ENCODE data around the gene ACTL7B. TPM values are rescaled to one million over a fixed set of nuclear protein-coding genes. Genes with fewer than 3 reads are reported as not detected.
A peak's percentile ranks its signal among the peaks of the same experiment; 100 is the strongest.

Gene ACTL7B
- total and polyA plus RNA-seq, 2 of the 4 experiments (the other 2 are of a cell fraction) = not detected

DNA sequence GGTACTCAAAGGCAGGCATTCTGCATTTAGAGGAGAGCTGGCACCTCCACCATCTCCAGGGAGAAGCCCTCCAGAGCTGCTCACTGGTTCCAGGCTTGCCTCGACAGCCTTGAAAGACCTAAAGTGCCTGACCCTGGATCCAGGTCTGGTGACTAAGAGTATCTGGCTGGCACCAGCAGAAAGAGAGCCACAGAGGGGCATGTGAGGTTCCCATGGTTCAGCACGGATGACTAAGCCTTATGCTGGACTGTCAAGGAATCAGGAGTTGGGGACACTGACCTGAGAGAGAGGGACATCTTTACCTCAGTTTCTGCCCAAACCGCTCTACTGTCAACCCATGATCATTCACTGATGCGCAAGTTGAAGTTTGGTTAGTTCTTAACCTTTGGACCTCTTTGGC is 9.3 kb upstream of the ACTL7B start:
- Histone ChIP-seq H3K4ac (ENCODE audit: low read depth, low read length) (no peak overlapping the region), H3K36me3 (ENCODE audit: control insufficient read depth, insufficient read depth, low read length) (peaks cover 2% of the 10 kb centered on the region; the same call in 1 of the 2 replicates), H4K91ac (ENCODE audit: insufficient read depth, low read depth, low read length) (no peak overlapping the region), H2BK5ac (ENCODE audit: low read depth, low read length, poor library complexity, severe bottlenecking) (no peak overlapping the region), H3K79me1 (ENCODE audit: low read depth in 1 of 2, low read length in 2 of 2) (no peaks in the 10 kb centered on the region), H4K5ac (ENCODE audit: low read depth, low read length) (no peak overlapping the region), H3K27me3 (ENCODE audit: control insufficient read depth, insufficient read depth, low read length) (no peaks in the 10 kb centered on the region), H3K27ac (ENCODE audit: insufficient read depth, low read length) (no peak overlapping the region), H2AK5ac (ENCODE audit: low read depth, low read length) (no peak overlapping the region), H3K18ac (ENCODE audit: low read depth, low read length) (no peak overlapping the region), H3K56ac (ENCODE audit: extremely low read depth, insufficient read depth, low read length) (no peak overlapping the region), H2BK20ac (ENCODE audit: low read depth, low read length) (no peak overlapping the region), H4K8ac (ENCODE audit: low read depth in 2 of 2, low read length in 2 of 2) (no peak overlapping the region), H3K9me1 (ENCODE audit: insufficient read depth, low read length) (peaks cover 6% of the 10 kb centered on the region; the same call in 1 of the 2 replicates), H2AFZ (replicated peaks; ENCODE audit: low read length, poor library complexity) (no peak overlapping the region), H2BK15ac (ENCODE audit: low read depth, low read length) (no peak overlapping the region), H3K23ac (ENCODE audit: low read depth, low read length) (no peak overlapping the region), H3K9me3 (ENCODE audit: control insufficient read depth, insufficient read depth, low read length) (no peaks in the 10 kb centered on the region), H3K4me3 (ENCODE audit: insufficient read depth, low read depth, low read length) (no peak overlapping the region), H2BK120ac (ENCODE audit: low read depth, low read length) (no peak overlapping the region), H3K4me2 (ENCODE audit: low read depth, low read length) (no peak overlapping the region), H2AK9ac (replicated peaks; ENCODE audit: low read depth, low read length, poor library complexity) (peak overlapping the region; percentile 62), H3K9ac (ENCODE audit: low read depth, low read length) (no peak overlapping the region), H3K4me1 (ENCODE audit: control insufficient read depth, insufficient read depth, low read length) (peaks cover 5% of the 10 kb centered on the region; the same call in 1 of the 2 replicates), H3K14ac (replicated peaks; ENCODE audit: low read depth, low read length) (no peak overlapping the region), H4K20me1 (ENCODE audit: insufficient read depth, low read length) (no peaks in the 10 kb centered on the region)
- intact Hi-C loops (cut with micrococcal nuclease) = loop anchor here (2.0 kb wide), 1 partner anchor 20 kb away; no protein-coding TSS in a partner anchor
- in situ Hi-C loops (cut with MboI; ENCODE audit: low sequenced_read_pairs) = no loop called here
- BruUV-seq (replicated peaks) = no TSS peak
- ChIA-PET POLR2A (ENCODE audit: unreplicated experiment) (no interaction called here), CTCF (no interaction called here)
- no peak for DNase-seq
- TF ChIP-seq, protein P1, sequence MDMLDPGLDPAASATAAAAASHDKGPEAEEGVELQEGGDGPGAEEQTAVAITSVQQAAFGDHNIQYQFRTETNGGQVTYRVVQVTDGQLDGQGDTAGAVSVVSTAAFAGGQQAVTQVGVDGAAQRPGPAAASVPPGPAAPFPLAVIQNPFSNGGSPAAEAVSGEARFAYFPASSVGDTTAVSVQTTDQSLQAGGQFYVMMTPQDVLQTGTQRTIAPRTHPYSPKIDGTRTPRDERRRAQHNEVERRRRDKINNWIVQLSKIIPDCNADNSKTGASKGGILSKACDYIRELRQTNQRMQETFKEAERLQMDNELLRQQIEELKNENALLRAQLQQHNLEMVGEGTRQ (IDR thresholded peaks at IDR 0.05; ENCODE audit: low read depth, low read length) = no peak
- TF ChIP-seq CEBPB (IDR thresholded peaks at IDR 0.05; ENCODE audit: low read depth, low read length) = no peak
- no peak for TF ChIP-seq MAFK (IDR thresholded peaks at IDR 0.05; ENCODE audit: low read depth, low read length)
- TF ChIP-seq SMC3 (IDR thresholded peaks at IDR 0.05; ENCODE audit: low read depth, low read length) = no peak
- TF ChIP-seq NFE2L2 (IDR thresholded peaks at IDR 0.05; ENCODE audit: low read depth, low read length) = no peak
- ATAC-seq (ENCODE audit: low read depth) = no peak
- dilution Hi-C loops (cut with HindIII; ENCODE audit: low sequenced_read_pairs, unreplicated experiment) = no loop called here
- WGBS, 2 experiments (ENCODE audit: extremely low coverage in 2 of 2, insufficient read length in 1 of 2) = 100% methylated on average over 1 of the region's 4 CpGs; no CpG with 5 or more reads in 1 of the 2 experiments

Data from IMR-90 (cell line).